AG09309 (cell line): ENCODE results near the gene KIAA0232.
"Not testable (repeated sequence)": the region's sequence is repeated elsewhere in the genome, so short reads cannot be mapped to it uniquely, and the experiment has no call there.

Experiments used
- DNase-seq: peaks from one replicate; pipeline ENCODE4 v3.0.0-alpha.2; 2010; ENCODE audit warnings: low read depth
- H3K4me3 ChIP-seq: 2 replicates; pipeline ENCODE4 v1.5.1; 2011; ENCODE audit warnings: mild to moderate bottlenecking, low read depth, low read length, moderate library complexity; ENCODE audit not compliant: control insufficient read depth
- TF ChIP-seq, protein P1 (sequence below): IDR thresholded peaks from 2 replicates; pipeline ENCODE4 v1.5.1; 2011; ENCODE audit warnings: mild to moderate bottlenecking, low read depth, low read length, inconsistent platforms; ENCODE audit not compliant: insufficient read depth, control insufficient read depth; ENCODE audit errors: missing control alignments

Gene KIAA0232

DNA sequence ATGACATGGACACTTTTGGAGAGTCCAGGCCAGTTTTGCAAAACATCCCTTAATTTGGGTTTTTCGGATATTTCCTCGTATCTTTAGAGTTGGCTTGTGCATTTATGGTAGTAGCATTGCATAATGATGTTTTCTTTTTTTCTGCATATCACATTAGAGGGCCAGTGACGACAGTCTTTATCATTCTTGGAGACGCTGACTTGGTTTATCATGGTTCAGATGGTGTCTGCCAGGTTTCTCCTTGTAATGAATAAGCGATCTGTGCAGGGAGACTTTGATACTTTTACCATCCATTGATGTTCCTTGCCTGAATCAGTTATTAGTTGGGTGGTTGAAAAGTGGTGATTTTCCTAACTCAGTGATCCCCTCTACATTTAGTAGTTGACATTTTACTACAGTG, 46.6 kb downstream of the KIAA0232 start:
- H3K4me3 ChIP-seq, result no peak overlapping the region

GRCh38 chr4:6834867-6835266, 52.3 kb downstream of the KIAA0232 start:
- no peak overlapping the region for H3K4me3 ChIP-seq
- DNase-seq, result no peak
- TF ChIP-seq, protein P1, sequence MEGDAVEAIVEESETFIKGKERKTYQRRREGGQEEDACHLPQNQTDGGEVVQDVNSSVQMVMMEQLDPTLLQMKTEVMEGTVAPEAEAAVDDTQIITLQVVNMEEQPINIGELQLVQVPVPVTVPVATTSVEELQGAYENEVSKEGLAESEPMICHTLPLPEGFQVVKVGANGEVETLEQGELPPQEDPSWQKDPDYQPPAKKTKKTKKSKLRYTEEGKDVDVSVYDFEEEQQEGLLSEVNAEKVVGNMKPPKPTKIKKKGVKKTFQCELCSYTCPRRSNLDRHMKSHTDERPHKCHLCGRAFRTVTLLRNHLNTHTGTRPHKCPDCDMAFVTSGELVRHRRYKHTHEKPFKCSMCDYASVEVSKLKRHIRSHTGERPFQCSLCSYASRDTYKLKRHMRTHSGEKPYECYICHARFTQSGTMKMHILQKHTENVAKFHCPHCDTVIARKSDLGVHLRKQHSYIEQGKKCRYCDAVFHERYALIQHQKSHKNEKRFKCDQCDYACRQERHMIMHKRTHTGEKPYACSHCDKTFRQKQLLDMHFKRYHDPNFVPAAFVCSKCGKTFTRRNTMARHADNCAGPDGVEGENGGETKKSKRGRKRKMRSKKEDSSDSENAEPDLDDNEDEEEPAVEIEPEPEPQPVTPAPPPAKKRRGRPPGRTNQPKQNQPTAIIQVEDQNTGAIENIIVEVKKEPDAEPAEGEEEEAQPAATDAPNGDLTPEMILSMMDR, result no peak

More for the DNA sequence above, 46.6 kb downstream of the KIAA0232 start:
- no peak for DNase-seq
- TF ChIP-seq, protein P1, result no peak

- H3K4me3 ChIP-seq, DNase-seq: not testable (repeated sequence)
These were observed 53.1 kb downstream of the KIAA0232 start for GRCh38 chr4:6835616-6836015.

DNA sequence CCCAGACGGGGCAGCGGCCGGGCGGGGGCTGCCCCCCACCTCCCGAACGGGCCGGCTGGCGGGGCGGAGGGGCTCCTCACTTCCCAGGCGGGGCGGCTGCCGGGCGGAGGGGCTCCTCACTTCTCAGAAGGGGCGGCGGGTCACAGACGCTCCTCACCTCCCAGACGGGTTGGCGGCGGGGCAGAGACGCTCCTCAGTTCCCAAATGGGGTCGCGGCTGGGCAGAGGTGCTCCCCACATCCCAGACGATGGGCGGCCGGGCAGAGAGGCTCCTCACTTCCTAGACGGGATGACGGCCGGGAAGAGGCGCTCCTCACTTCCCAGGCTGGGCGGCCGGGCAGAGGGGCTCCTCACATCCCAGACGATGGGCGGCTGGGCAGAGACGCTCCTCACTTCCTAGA, 54.6 kb downstream of the KIAA0232 start:
- not testable (repeated sequence) for DNase-seq

GRCh38 chr4:6839579-6839978, 57.1 kb downstream of the KIAA0232 start:
- no peak overlapping the region for H3K4me3 ChIP-seq
- DNase-seq, result no peak
- TF ChIP-seq, protein P1, result no peak

More for the DNA sequence above, 54.6 kb downstream of the KIAA0232 start:
- not testable (repeated sequence) for H3K4me3 ChIP-seq

GRCh38 chr4:6840062-6840976, 57.8 kb downstream of the KIAA0232 start:
- H3K4me3 ChIP-seq, result no peak overlapping the region
- DNase-seq, result no peak
- TF ChIP-seq, protein P1, result no peak

- H3K4me3 ChIP-seq, result no peak overlapping the region
- TF ChIP-seq, protein P1, result no peak
- DNase-seq, result no peak
These were observed 62.5 kb downstream of the KIAA0232 start for GRCh38 chr4:6845027-6845426.
